Measurements from ENCODE around the gene ATP23. TPM values are rescaled to one million over a fixed set of nuclear protein-coding genes. Genes with fewer than 3 reads are reported as not detected.

The ATP23 gene
- total and polyA plus RNA-seq, 10 of the 15 experiments (the other 5 are each of a cell fraction or from before 2014, with no cell fraction given) = 1.6 to 28.1 (median 15.1) TPM

GRCh38 chr12:57941165-57941894 is at the start of gene ATP23 (continued):
- peak; percentile 6; the same call in 1 of the 2 replicates for TF ChIP-seq HDGF (IDR thresholded peaks at IDR 0.05)
- TF ChIP-seq RELB (IDR thresholded peaks at IDR 0.05; ENCODE audit: low read depth) = peak; percentile 61; the same call in 1 of the 2 replicates
- no peak for TF ChIP-seq ZNF274 (IDR thresholded peaks at IDR 0.05; ENCODE audit: insufficient read depth, insufficient read length)
- no peak for TF ChIP-seq E4F1 (IDR thresholded peaks at IDR 0.05; ENCODE audit: borderline replicate concordance, partially characterized antibody)
- TF ChIP-seq MEF2A (IDR thresholded peaks at IDR 0.05; ENCODE audit: insufficient read depth, low read depth, low read length) = no peak
- no peak for TF ChIP-seq ZZZ3 (IDR thresholded peaks at IDR 0.05; ENCODE audit: control insufficient read depth, insufficient read length, low read depth)
- TF ChIP-seq ASH2L (IDR thresholded peaks at IDR 0.05; ENCODE audit: borderline replicate concordance, low read depth) = no peak; the same call in 1 of the 2 replicates
- TF ChIP-seq PKNOX1 (IDR thresholded peaks at IDR 0.05) = no peak
- no peak for TF ChIP-seq ZNF622 (IDR thresholded peaks at IDR 0.05)
- peak; percentile 27; the same call in 1 of the 2 replicates for TF ChIP-seq E2F4 (IDR thresholded peaks at IDR 0.05; ENCODE audit: low read depth, low read length)
- TF ChIP-seq CEBPZ (IDR thresholded peaks at IDR 0.05; ENCODE audit: low read depth, low read length) = no peak
- TF ChIP-seq HCFC1 (IDR thresholded peaks at IDR 0.05; ENCODE audit: low read length) = no peak
- no peak for TF ChIP-seq CHD2 (IDR thresholded peaks at IDR 0.05; ENCODE audit: borderline replicate concordance, low read depth, low read length)
- no peak for TF ChIP-seq PBX3 (IDR thresholded peaks at IDR 0.05; ENCODE audit: insufficient replicate concordance, low read depth, low read length)
- TF ChIP-seq NR2F1 (conservative IDR thresholded peaks at IDR 0.05) = peak; percentile 15; the same call in 1 of the 2 replicates
- TF ChIP-seq CBX5 (IDR thresholded peaks at IDR 0.05; ENCODE audit: low read depth) = no peak
- no peak for TF ChIP-seq NBN (IDR thresholded peaks at IDR 0.05)
